ENCODE results near the gene CTBP2. TPM values are rescaled to one million over a fixed set of nuclear protein-coding genes. Genes with fewer than 3 reads are reported as not detected.
A peak's percentile ranks its signal among the peaks of the same experiment; 100 is the strongest.

CTBP2 gene
- total RNA-seq, 1 experiment from 2014 or later = 75.4 TPM

GRCh38 chr10:125158601-125159485 lies 1.5 kb downstream of the CTBP2 start:
- peaks cover 47% of the 10 kb centered on the region for H3K4me1 ChIP-seq (replicated peaks)
- peak overlapping the region; percentile 91 for H3K27ac ChIP-seq
- peak overlapping the region; percentile 98 for H3K4me3 ChIP-seq
- DNase-seq (ENCODE audit: low read depth in 1 of 2, low spot score in 2 of 2) = peak; percentile 60 to 80
- H3K9me3 ChIP-seq (replicated peaks) = no peaks in the 10 kb centered on the region
- no peaks in the 10 kb centered on the region for H3K27me3 ChIP-seq (replicated peaks)
- H3K36me3 ChIP-seq = peaks cover 14% of the 10 kb centered on the region

DNA sequence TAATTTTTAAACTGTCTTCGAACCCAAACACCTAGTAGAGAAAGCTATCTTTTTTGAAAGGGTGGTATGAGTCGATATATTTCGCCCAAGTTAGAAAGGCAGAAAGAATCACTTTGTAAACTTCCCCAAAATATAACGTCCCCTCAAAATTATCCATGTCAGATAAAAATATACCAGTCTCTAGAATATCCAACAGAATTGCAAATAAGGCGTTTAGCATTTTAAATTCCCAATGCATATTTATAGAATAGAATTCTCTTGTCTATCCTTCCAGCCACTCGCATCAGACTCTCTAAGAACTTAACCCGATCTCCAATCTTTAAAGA lies 2.1 kb downstream of the CTBP2 start:
- no peaks in the 10 kb centered on the region for H3K27me3 ChIP-seq (replicated peaks)
- H3K36me3 ChIP-seq = peaks cover 14% of the 10 kb centered on the region
- H3K9me3 ChIP-seq (replicated peaks) = no peaks in the 10 kb centered on the region
- no peak for DNase-seq (ENCODE audit: low read depth in 1 of 2, low spot score in 2 of 2)
- H3K27ac ChIP-seq = peak overlapping the region; percentile 91
- H3K4me3 ChIP-seq = peak overlapping the region; percentile 98
- H3K4me1 ChIP-seq (replicated peaks) = peaks cover 49% of the 10 kb centered on the region

GRCh38 chr10:125157505-125157904 lies 2.9 kb downstream of the CTBP2 start:
- peaks cover 21% of the 10 kb centered on the region for H3K36me3 ChIP-seq
- no peaks in the 10 kb centered on the region for H3K9me3 ChIP-seq (replicated peaks)
- peak in 1 of 2 experiments; percentile 33 for DNase-seq (ENCODE audit: low read depth in 1 of 2, low spot score in 2 of 2)
- peaks cover 49% of the 10 kb centered on the region for H3K4me1 ChIP-seq (replicated peaks)
- peak overlapping the region; percentile 91 for H3K27ac ChIP-seq
- no peaks in the 10 kb centered on the region for H3K27me3 ChIP-seq (replicated peaks)
- H3K4me3 ChIP-seq = peak overlapping the region; percentile 98

GRCh38 chr10:125156739-125157480 lies 3.5 kb downstream of the CTBP2 start:
- Histone ChIP-seq H3K4me1 (replicated peaks) (peaks cover 44% of the 10 kb centered on the region), H3K27me3 (replicated peaks) (no peaks in the 10 kb centered on the region), H3K4me3 (no peak overlapping the region; the same call in 1 of the 2 replicates), H3K27ac (no peak overlapping the region), H3K36me3 (peaks cover 26% of the 10 kb centered on the region), H3K9me3 (replicated peaks) (no peaks in the 10 kb centered on the region)
- DNase-seq (ENCODE audit: low read depth in 1 of 2, low spot score in 2 of 2) = no peak

DNA sequence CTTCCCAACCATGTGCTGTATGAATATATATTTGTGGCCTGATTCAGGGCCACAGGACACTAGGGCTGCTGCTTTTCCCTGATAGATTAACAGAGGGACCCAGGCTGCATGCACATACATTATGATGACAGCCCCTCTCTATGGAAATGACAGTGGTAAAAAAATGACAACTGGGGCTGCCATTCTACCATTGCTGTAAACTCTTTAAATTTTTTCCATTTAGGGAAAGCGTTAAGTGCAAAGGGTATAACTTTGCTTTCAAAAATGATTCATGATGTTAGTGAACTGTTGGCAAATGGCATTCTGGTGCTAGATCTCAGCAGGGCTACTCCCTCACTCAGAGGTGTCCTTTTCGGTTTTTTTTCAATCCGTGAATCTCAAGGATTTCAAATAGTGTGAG lies 4.2 kb downstream of the CTBP2 start:
- peak in 1 of 2 experiments; percentile 15 for DNase-seq (ENCODE audit: low read depth in 1 of 2, low spot score in 2 of 2)
- Histone ChIP-seq H3K36me3 (peaks cover 32% of the 10 kb centered on the region), H3K9me3 (replicated peaks) (no peaks in the 10 kb centered on the region), H3K4me3 (no peak overlapping the region), H3K27ac (0 out of 2 replicates have a peak overlapping the region, but pooled peaks have one; percentile 9), H3K27me3 (replicated peaks) (no peaks in the 10 kb centered on the region), H3K4me1 (replicated peaks) (peaks cover 41% of the 10 kb centered on the region)

GRCh38 chr10:125155101-125155500 lies 5.3 kb downstream of the CTBP2 start:
- Histone ChIP-seq H3K4me1 (replicated peaks) (peaks cover 42% of the 10 kb centered on the region), H3K27me3 (replicated peaks) (no peaks in the 10 kb centered on the region), H3K36me3 (peaks cover 41% of the 10 kb centered on the region), H3K4me3 (peak overlapping the region; percentile 17), H3K27ac (peak overlapping the region; percentile 42), H3K9me3 (replicated peaks) (no peaks in the 10 kb centered on the region)
- peak in 1 of 2 experiments; percentile 64 for DNase-seq (ENCODE audit: low read depth in 1 of 2, low spot score in 2 of 2)

- Histone ChIP-seq H3K9me3 (replicated peaks) (no peaks in the 10 kb centered on the region), H3K27ac (peak overlapping the region; percentile 42), H3K4me1 (replicated peaks) (peaks cover 48% of the 10 kb centered on the region), H3K36me3 (peaks cover 43% of the 10 kb centered on the region), H3K4me3 (peak overlapping the region; percentile 17), H3K27me3 (replicated peaks) (no peaks in the 10 kb centered on the region)
- peak in 1 of 2 experiments; percentile 38 for DNase-seq (ENCODE audit: low read depth in 1 of 2, low spot score in 2 of 2)
Observed at GRCh38 chr10:125154529-125154928, 5.8 kb downstream of the CTBP2 start.

- no peak for DNase-seq (ENCODE audit: low read depth in 1 of 2, low spot score in 2 of 2)
- Histone ChIP-seq H3K36me3 (peaks cover 42% of the 10 kb centered on the region), H3K27ac (peak overlapping the region; percentile 42), H3K4me3 (no peak overlapping the region), H3K9me3 (replicated peaks) (no peaks in the 10 kb centered on the region), H3K27me3 (replicated peaks) (no peaks in the 10 kb centered on the region), H3K4me1 (replicated peaks) (peaks cover 54% of the 10 kb centered on the region)
Observed at GRCh38 chr10:125153703-125154490, 6.5 kb downstream of the CTBP2 start.

- H3K4me1 ChIP-seq (replicated peaks) = peaks cover 64% of the 10 kb centered on the region
- no peak overlapping the region for H3K4me3 ChIP-seq
- no peak for DNase-seq (ENCODE audit: low read depth in 1 of 2, low spot score in 2 of 2)
Observed at GRCh38 chr10:125152450-125153368, 7.7 kb downstream of the CTBP2 start.

GRCh38 chr10:125151553-125152449 lies 8.6 kb downstream of the CTBP2 start:
- Histone ChIP-seq H3K27me3 (replicated peaks) (no peaks in the 10 kb centered on the region), H3K9me3 (replicated peaks) (no peaks in the 10 kb centered on the region), H3K4me3 (no peak overlapping the region), H3K36me3 (peaks cover 38% of the 10 kb centered on the region), H3K4me1 (replicated peaks) (peaks cover 64% of the 10 kb centered on the region), H3K27ac (no peak overlapping the region)
- DNase-seq (ENCODE audit: low read depth in 1 of 2, low spot score in 2 of 2) = no peak

More at GRCh38 chr10:125152450-125153368, 7.7 kb downstream of the CTBP2 start:
- Histone ChIP-seq H3K36me3 (peaks cover 35% of the 10 kb centered on the region), H3K27me3 (replicated peaks) (no peaks in the 10 kb centered on the region), H3K27ac (no peak overlapping the region), H3K9me3 (replicated peaks) (no peaks in the 10 kb centered on the region)

GRCh38 chr10:125151170-125151552 lies 9.2 kb downstream of the CTBP2 start:
- no peaks in the 10 kb centered on the region for H3K9me3 ChIP-seq (replicated peaks)
- H3K36me3 ChIP-seq = peaks cover 43% of the 10 kb centered on the region
- peaks cover 62% of the 10 kb centered on the region for H3K4me1 ChIP-seq (replicated peaks)
- H3K27me3 ChIP-seq (replicated peaks) = no peaks in the 10 kb centered on the region
- no peak for DNase-seq (ENCODE audit: low read depth in 1 of 2, low spot score in 2 of 2)
- H3K27ac ChIP-seq = no peak overlapping the region
- no peak overlapping the region for H3K4me3 ChIP-seq
